Spleen (tissue), 11 donors: ENCODE results near the gene KRTAP10-3. TPM values are rescaled to one million over a fixed set of nuclear protein-coding genes. Genes with fewer than 3 reads are reported as not detected.
"Not testable (repeated sequence)": the region's sequence is repeated elsewhere in the genome, so short reads cannot be mapped to it uniquely, and the experiment has no call there.

ENCODE experiments used
- DNase-seq: peaks from one replicate; pipeline ENCODE4 v3.0.0-alpha.2; 2020
- H3K27ac ChIP-seq, 8 donors: fragments of 200-600 bp; sonication (generic) in 7 of 8; 1 replicate in 4 of 8; 2 replicates in 4 of 8; pipeline versions ENCODE4 v1.5.0 to v1.8.0; 2016 to 2021; ENCODE audit warnings: inconsistent platforms in 4 of 8, mild to moderate bottlenecking in 4 of 8, moderate library complexity in 1 of 8
- H3K27me3 ChIP-seq, 7 donors: fragments of 200-600 bp; sonication (generic) in 6 of 7; replicated peaks in 1 of 7; 1 replicate in 4 of 7; 2 replicates in 3 of 7; pipeline versions ENCODE4 v1.5.0 to v1.8.0; 2016 to 2021; ENCODE audit warnings: inconsistent platforms in 3 of 7, mild to moderate bottlenecking in 1 of 7
- H3K36me3 ChIP-seq, 6 donors: fragments of 200-600 bp; sonication (generic) in 5 of 6; 1 replicate in 4 of 6; 2 replicates in 2 of 6; pipeline versions ENCODE4 v1.5.0 to v1.8.0; 2016 to 2021; ENCODE audit warnings: inconsistent platforms in 2 of 6
- H3K4me1 ChIP-seq, 6 donors: fragments of 200-600 bp; sonication (generic) in 5 of 6; 1 replicate in 3 of 6; 2 replicates in 3 of 6; pipeline versions ENCODE4 v1.5.0 to v1.8.0; 2016 to 2021; ENCODE audit warnings: inconsistent platforms in 3 of 6
- H3K4me3 ChIP-seq, 8 donors: fragments of 200-600 bp; sonication (generic) in 7 of 8; 1 replicate in 4 of 8; 2 replicates in 4 of 8; pipeline versions ENCODE4 v1.5.0 to v1.8.0; 2016 to 2021; ENCODE audit warnings: inconsistent platforms in 4 of 8, mild to moderate bottlenecking in 4 of 8, moderate library complexity in 2 of 8
- H3K9me3 ChIP-seq, 8 donors: fragments of 200-600 bp; sonication (generic) in 7 of 8; 1 replicate in 4 of 8; 2 replicates in 4 of 8; pipeline versions ENCODE4 v1.5.0 to v1.8.0; 2016 to 2021; ENCODE audit warnings: inconsistent platforms in 4 of 8
- CTCF ChIP-seq, 11 experiments: fragments of 200-600 bp in 7 of 11; fragments of 450-650 bp in 4 of 11; sonication (generic) in 4 of 11; IDR thresholded peaks in 8 of 11; conservative IDR thresholded peaks in 3 of 11; 1 replicate in 7 of 11; 2 replicates in 4 of 11; pipeline versions ENCODE4 v1.4.0 to v1.8.0; 2016 to 2021; ENCODE audit warnings: antibody characterized with exemption in 11 of 11, inconsistent platforms in 4 of 11, mild to moderate bottlenecking in 1 of 11
- POLR2A ChIP-seq, 3 donors: fragments of 450-650 bp; IDR thresholded peaks; one replicate each; pipeline ENCODE4 v1.5.1; 2017; ENCODE audit warnings: antibody characterized with exemption in 3 of 3, mild to moderate bottlenecking in 1 of 3
- POLR2AphosphoS5 ChIP-seq, 3 donors: sonication (generic); formaldehyde crosslinking; IDR thresholded peaks; one replicate each; pipeline ENCODE4 v1.5.1; 2017; ENCODE audit warnings: antibody characterized with exemption in 3 of 3
- WGBS, 5 donors: extraction: QIAGEN DNeasy Blood & Tissue Kit in 3 of 5; methylation state at CpG; one replicate each; pipeline versions ENCODE4 v1.1.5 to v1.1.7; 2013 to 2018; 5-methylcytosine and 5-hydroxymethylcytosine counted together
- intact Hi-C: fragments of 100-400 bp; cut with DNase I; formaldehyde crosslinking; loops from one replicate; pipeline ENCODE4 v1.15.0; 2023; ENCODE audit warnings: low total_unique reads
- polyA plus RNA-seq, 3 donors: library from polyadenylated mRNA; stranded (reverse); fragments of 200-250 nt; gene quantifications; one replicate each; pipeline ENCODE4 v1.2.1, GENCODE V29; 2013
- total RNA-seq, 7 donors: library from RNA; depleted of rRNA in 3 of 7; stranded (reverse); fragments of >200 nt in 3 of 7; fragmentation: NEBNext Ultra II Directional in 4 of 7; extraction: Animal tissue kit (Norgen Biotek cat#: 25700) in 4 of 7; gene quantifications; one replicate each; pipeline versions ENCODE4 v1.1.0 to v1.2.1, GENCODE V29; 2016 to 2021
- donor health status: healthy with polysubstance abuse.
- donor health status: DM: no; HTN: no; CAD: no; lungs with moderate emphysema.
- donor health status: DM: no; HTN: no; CAD: no.
- donor health status: Bipolar disorder and iron deficiency.
- donor health status: healthy.
- donor health status: DM: no; HTN: no; CAD: no.
- donor health status: DM: yes; HTN: yes; CAD: no.

The KRTAP10-3 gene
- total and polyA plus RNA-seq, 10 donors, result not detected

- WGBS, 5 donors, result 61 to 83% (median 72%) methylated on average over 3 to 10 of the region's 10 CpGs
- Histone ChIP-seq H3K4me1 (peaks cover 0 to 13% (median 0%) of the 10 kb centered on the region in 6 donors), H3K9me3 (peaks cover 2 to 29% (median 19%) of the 10 kb centered on the region in 8 donors), H3K4me3 (no peak overlapping the region), H3K27ac (no peak overlapping the region), H3K27me3 (peaks cover 0 to 58% (median 6%) of the 10 kb centered on the region in 7 donors), H3K36me3 (no peaks in the 10 kb centered on the region)
- intact Hi-C loops, result no loop called here
- DNase-seq, result peak; percentile 51
- TF ChIP-seq CTCF (IDR thresholded peaks at IDR 0.05 in 8 of 11, conservative IDR thresholded peaks at IDR 0.05 in 3 of 11), result no peak
- no peak for TF ChIP-seq POLR2A (IDR thresholded peaks at IDR 0.05)
- TF ChIP-seq POLR2AphosphoS5 (IDR thresholded peaks at IDR 0.05), result no peak
Observed at GRCh38 chr21:44550807-44551206, 7.8 kb downstream of the KRTAP10-3 start.

- DNase-seq, result peak; percentile 67
- H3K4me1 ChIP-seq, result peaks cover 0 to 13% (median 0%) of the 10 kb centered on the region in 6 donors
- H3K27me3 ChIP-seq, result peaks cover 0 to 54% (median 3%) of the 10 kb centered on the region in 7 donors
- intact Hi-C loops, H3K36me3 ChIP-seq, H3K27ac ChIP-seq, H3K4me3 ChIP-seq: not testable (repeated sequence)
- H3K9me3 ChIP-seq, result peaks cover 2 to 34% (median 22%) of the 10 kb centered on the region in 8 donors
- 44 to 54% (median 48%) methylated on average over 6 to 17 of the region's 17 CpGs for WGBS, 5 donors
Observed at GRCh38 chr21:44550285-44550684, 8.3 kb downstream of the KRTAP10-3 start.

- peaks cover 0 to 13% (median 0%) of the 10 kb centered on the region in 6 donors for H3K4me1 ChIP-seq
- H3K27ac ChIP-seq, result no peak overlapping the region
- no peak overlapping the region for H3K4me3 ChIP-seq
- peaks cover 2 to 39% (median 26%) of the 10 kb centered on the region in 8 donors for H3K9me3 ChIP-seq
- TF ChIP-seq POLR2AphosphoS5 (IDR thresholded peaks at IDR 0.05) (no peak), POLR2A (IDR thresholded peaks at IDR 0.05) (no peak), CTCF (IDR thresholded peaks at IDR 0.05 in 8 of 11, conservative IDR thresholded peaks at IDR 0.05 in 3 of 11) (no peak)
- WGBS, 5 donors, result 69 to 83% (median 78%) methylated on average over 14 to 25 of the region's 25 CpGs
- intact Hi-C loops, result no loop called here
- H3K36me3 ChIP-seq, result no peaks in the 10 kb centered on the region
- H3K27me3 ChIP-seq, result peaks cover 0 to 52% (median 0%) of the 10 kb centered on the region in 7 donors
- peak; percentile 72 for DNase-seq
Observed at GRCh38 chr21:44549525-44550211, 8.9 kb downstream of the KRTAP10-3 start.

GRCh38 chr21:44548922-44549321, 9.7 kb downstream of the KRTAP10-3 start:
- 57 to 75% (median 59%) methylated on average over 14 of the region's 14 CpGs for WGBS, 5 donors
- TF ChIP-seq POLR2AphosphoS5 (IDR thresholded peaks at IDR 0.05) (no peak), CTCF (IDR thresholded peaks at IDR 0.05 in 8 of 11, conservative IDR thresholded peaks at IDR 0.05 in 3 of 11) (no peak), POLR2A (IDR thresholded peaks at IDR 0.05) (no peak)
- Histone ChIP-seq H3K4me1 (peaks cover 0 to 13% (median 0%) of the 10 kb centered on the region in 6 donors), H3K27me3 (peaks cover 0 to 52% (median 0%) of the 10 kb centered on the region in 7 donors), H3K4me3 (no peak overlapping the region), H3K9me3 (peaks cover 2 to 36% (median 29%) of the 10 kb centered on the region in 8 donors), H3K36me3 (no peaks in the 10 kb centered on the region), H3K27ac (no peak overlapping the region)
- intact Hi-C loops, result no loop called here
- no peak for DNase-seq
